Measurements from ENCODE around the gene DIABLO. TPM values are rescaled to one million over a fixed set of nuclear protein-coding genes. Genes with fewer than 3 reads are reported as not detected.

Gene DIABLO
- total RNA-seq, 1 experiment from 2014 or later, result 60.1 TPM

DNA sequence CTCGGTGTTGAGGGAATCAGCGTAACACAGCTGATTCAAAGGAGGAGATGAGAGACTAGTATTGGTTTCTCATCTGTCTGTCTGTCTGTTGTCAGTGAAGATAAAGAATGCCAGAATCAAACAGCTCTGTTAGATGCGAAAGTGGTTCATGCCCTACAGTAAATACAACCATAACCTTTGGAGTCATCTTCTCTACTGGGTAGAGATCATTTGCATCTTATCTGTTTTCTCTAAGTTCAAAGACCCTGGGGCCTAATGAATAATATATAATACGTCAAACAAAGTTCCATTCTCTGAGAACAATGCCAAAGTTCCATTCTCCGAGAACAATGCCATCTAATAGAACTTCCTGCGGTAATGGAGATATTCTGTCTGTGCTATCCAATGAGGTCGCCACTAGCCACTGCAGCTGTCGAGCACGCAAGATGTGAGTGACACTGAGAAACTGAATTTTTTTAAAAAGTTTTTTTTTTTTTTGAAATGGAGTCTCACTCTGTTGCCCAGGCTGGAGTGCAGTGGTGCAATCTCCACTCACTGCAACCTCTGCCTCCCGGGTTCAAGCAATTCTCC lies 58.4 kb downstream of the DIABLO start:
- no peak overlapping the region for H3K4me2 ChIP-seq (ENCODE audit: low read length)
- H3K27me3 ChIP-seq (ENCODE audit: insufficient read depth, low read length), result no peaks in the 10 kb centered on the region; the same call in 1 of the 2 replicates
- no peak for ATAC-seq
- no peaks in the 10 kb centered on the region for H3K79me2 ChIP-seq (ENCODE audit: insufficient read depth, low read length)
- ChIA-PET RAD21 (ENCODE audit: low non-redundant PET in 1 of 2, low total read pairs in 2 of 2, uncharacterized antibody in 2 of 2, unreplicated experiment in 2 of 2) (no interaction called here), CTCF (no interaction called here), POLR2A (no interaction called here)
- no peak overlapping the region for H3K27ac ChIP-seq (ENCODE audit: low read depth, low read length)
- no peaks in the 10 kb centered on the region for H3K4me1 ChIP-seq (ENCODE audit: control insufficient read depth in 1 of 2, insufficient read depth in 2 of 2, low read length in 2 of 2)
- H3K9me3 ChIP-seq (ENCODE audit: control insufficient read depth in 1 of 2, insufficient read depth in 1 of 2, low read depth in 1 of 2, low read length in 2 of 2), result no peaks in the 10 kb centered on the region
- TF ChIP-seq ZNF274 (IDR thresholded peaks at IDR 0.05; ENCODE audit: low read depth, low read length) (no peak), SP1 (IDR thresholded peaks at IDR 0.05; ENCODE audit: low read depth) (no peak), YY1 (IDR thresholded peaks at IDR 0.05; ENCODE audit: extremely low read depth, insufficient replicate concordance, low read depth, low read length) (no peak), EGR1 (IDR thresholded peaks at IDR 0.05; ENCODE audit: low read depth) (no peak), FOSL1 (IDR thresholded peaks at IDR 0.05; ENCODE audit: low read depth) (no peak), CEBPB (IDR thresholded peaks at IDR 0.05; ENCODE audit: low read depth) (no peak), CBX3 (IDR thresholded peaks at IDR 0.05; ENCODE audit: low read depth) (no peak), ZFX (IDR thresholded peaks at IDR 0.05) (no peak), TCF7L2 (IDR thresholded peaks at IDR 0.05; ENCODE audit: borderline replicate concordance, extremely low read depth, insufficient read depth, insufficient read length) (no peak), JUND (IDR thresholded peaks at IDR 0.05) (no peak), SIN3A (IDR thresholded peaks at IDR 0.05; ENCODE audit: low read depth) (no peak), POLR2A (IDR thresholded peaks at IDR 0.05; ENCODE audit: borderline replicate concordance, extremely low read depth, insufficient read depth, insufficient read length) (no peak), EZH2 (IDR thresholded peaks at IDR 0.05) (no peak), RAD21 (IDR thresholded peaks at IDR 0.05; ENCODE audit: low read depth) (no peak), POLR2AphosphoS5 (IDR thresholded peaks at IDR 0.05; ENCODE audit: low read depth, low read length) (no peak)
- TF ChIP-seq, protein P1, sequence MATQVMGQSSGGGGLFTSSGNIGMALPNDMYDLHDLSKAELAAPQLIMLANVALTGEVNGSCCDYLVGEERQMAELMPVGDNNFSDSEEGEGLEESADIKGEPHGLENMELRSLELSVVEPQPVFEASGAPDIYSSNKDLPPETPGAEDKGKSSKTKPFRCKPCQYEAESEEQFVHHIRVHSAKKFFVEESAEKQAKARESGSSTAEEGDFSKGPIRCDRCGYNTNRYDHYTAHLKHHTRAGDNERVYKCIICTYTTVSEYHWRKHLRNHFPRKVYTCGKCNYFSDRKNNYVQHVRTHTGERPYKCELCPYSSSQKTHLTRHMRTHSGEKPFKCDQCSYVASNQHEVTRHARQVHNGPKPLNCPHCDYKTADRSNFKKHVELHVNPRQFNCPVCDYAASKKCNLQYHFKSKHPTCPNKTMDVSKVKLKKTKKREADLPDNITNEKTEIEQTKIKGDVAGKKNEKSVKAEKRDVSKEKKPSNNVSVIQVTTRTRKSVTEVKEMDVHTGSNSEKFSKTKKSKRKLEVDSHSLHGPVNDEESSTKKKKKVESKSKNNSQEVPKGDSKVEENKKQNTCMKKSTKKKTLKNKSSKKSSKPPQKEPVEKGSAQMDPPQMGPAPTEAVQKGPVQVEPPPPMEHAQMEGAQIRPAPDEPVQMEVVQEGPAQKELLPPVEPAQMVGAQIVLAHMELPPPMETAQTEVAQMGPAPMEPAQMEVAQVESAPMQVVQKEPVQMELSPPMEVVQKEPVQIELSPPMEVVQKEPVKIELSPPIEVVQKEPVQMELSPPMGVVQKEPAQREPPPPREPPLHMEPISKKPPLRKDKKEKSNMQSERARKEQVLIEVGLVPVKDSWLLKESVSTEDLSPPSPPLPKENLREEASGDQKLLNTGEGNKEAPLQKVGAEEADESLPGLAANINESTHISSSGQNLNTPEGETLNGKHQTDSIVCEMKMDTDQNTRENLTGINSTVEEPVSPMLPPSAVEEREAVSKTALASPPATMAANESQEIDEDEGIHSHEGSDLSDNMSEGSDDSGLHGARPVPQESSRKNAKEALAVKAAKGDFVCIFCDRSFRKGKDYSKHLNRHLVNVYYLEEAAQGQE (IDR thresholded peaks at IDR 0.05; ENCODE audit: low read depth), result no peak
- TF ChIP-seq, protein P2, sequence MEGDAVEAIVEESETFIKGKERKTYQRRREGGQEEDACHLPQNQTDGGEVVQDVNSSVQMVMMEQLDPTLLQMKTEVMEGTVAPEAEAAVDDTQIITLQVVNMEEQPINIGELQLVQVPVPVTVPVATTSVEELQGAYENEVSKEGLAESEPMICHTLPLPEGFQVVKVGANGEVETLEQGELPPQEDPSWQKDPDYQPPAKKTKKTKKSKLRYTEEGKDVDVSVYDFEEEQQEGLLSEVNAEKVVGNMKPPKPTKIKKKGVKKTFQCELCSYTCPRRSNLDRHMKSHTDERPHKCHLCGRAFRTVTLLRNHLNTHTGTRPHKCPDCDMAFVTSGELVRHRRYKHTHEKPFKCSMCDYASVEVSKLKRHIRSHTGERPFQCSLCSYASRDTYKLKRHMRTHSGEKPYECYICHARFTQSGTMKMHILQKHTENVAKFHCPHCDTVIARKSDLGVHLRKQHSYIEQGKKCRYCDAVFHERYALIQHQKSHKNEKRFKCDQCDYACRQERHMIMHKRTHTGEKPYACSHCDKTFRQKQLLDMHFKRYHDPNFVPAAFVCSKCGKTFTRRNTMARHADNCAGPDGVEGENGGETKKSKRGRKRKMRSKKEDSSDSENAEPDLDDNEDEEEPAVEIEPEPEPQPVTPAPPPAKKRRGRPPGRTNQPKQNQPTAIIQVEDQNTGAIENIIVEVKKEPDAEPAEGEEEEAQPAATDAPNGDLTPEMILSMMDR (IDR thresholded peaks at IDR 0.05 in 2 of 3, conservative IDR thresholded peaks at IDR 0.05 in 1 of 3; ENCODE audit: borderline replicate concordance in 1 of 3, insufficient read depth in 1 of 3, low read depth in 2 of 3, low read length in 2 of 3), result no peak
- TF ChIP-seq, protein P3, sequence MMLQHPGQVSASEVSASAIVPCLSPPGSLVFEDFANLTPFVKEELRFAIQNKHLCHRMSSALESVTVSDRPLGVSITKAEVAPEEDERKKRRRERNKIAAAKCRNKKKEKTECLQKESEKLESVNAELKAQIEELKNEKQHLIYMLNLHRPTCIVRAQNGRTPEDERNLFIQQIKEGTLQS (IDR thresholded peaks at IDR 0.05), result no peak
- TF ChIP-seq, protein P4, sequence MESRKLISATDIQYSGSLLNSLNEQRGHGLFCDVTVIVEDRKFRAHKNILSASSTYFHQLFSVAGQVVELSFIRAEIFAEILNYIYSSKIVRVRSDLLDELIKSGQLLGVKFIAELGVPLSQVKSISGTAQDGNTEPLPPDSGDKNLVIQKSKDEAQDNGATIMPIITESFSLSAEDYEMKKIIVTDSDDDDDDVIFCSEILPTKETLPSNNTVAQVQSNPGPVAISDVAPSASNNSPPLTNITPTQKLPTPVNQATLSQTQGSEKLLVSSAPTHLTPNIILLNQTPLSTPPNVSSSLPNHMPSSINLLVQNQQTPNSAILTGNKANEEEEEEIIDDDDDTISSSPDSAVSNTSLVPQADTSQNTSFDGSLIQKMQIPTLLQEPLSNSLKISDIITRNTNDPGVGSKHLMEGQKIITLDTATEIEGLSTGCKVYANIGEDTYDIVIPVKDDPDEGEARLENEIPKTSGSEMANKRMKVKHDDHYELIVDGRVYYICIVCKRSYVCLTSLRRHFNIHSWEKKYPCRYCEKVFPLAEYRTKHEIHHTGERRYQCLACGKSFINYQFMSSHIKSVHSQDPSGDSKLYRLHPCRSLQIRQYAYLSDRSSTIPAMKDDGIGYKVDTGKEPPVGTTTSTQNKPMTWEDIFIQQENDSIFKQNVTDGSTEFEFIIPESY (IDR thresholded peaks at IDR 0.05; ENCODE audit: extremely low read depth, insufficient replicate concordance, low read length), result no peak
- TF ChIP-seq, protein P5, sequence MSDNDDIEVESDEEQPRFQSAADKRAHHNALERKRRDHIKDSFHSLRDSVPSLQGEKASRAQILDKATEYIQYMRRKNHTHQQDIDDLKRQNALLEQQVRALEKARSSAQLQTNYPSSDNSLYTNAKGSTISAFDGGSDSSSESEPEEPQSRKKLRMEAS (IDR thresholded peaks at IDR 0.05), result no peak
- H3K4me3 ChIP-seq (replicated peaks in 1 of 2; ENCODE audit: low read depth in 1 of 2, low read length in 2 of 2), result no peak overlapping the region
- DNase-seq (ENCODE audit: low read depth, low spot score), result no peak
- intact Hi-C loops (cut with micrococcal nuclease), result no loop called here
- H4K20me1 ChIP-seq (ENCODE audit: insufficient read depth), result no peaks in the 10 kb centered on the region
- H3K9ac ChIP-seq (ENCODE audit: low read length), result no peak overlapping the region
- H3K9me2 ChIP-seq (ENCODE audit: insufficient read depth), result no peaks in the 10 kb centered on the region
- no peaks in the 10 kb centered on the region for H3K36me3 ChIP-seq (ENCODE audit: control insufficient read depth in 1 of 2, insufficient read depth in 2 of 2, low read length in 2 of 2)
- H2AFZ ChIP-seq (ENCODE audit: low read depth, low read length, poor library complexity, severe bottlenecking), result no peak overlapping the region
- no TSS peak for BruUV-seq (replicated peaks)

All from HCT116 (cell line).